T-helper 17 cell (primary cell): ENCODE data around the gene HLA-F. TPM values are rescaled to one million over a fixed set of nuclear protein-coding genes. Genes with fewer than 3 reads are reported as not detected.

Source experiments
- ATAC-seq: fragments of 150-1000 bp; cut with Tn5 transposase; 2 replicates; pipeline ENCODE4 v1.10.0; 2021; ENCODE audit warnings: mild to moderate bottlenecking, moderate library complexity
- DNase-seq, 3 donors: peaks; one replicate each; pipeline versions ENCODE4 v3.0.0 to v3.0.0-alpha.2; 2020 to 2021
- H3K9me3 ChIP-seq: one replicate; pipeline ENCODE4 v1.7.0; 2013; ENCODE audit warnings: low read length, mild to moderate bottlenecking; ENCODE audit not compliant: control insufficient read depth, poor library complexity, severe bottlenecking
- H3K27ac Mint-ChIP-seq: one replicate; pipeline ENCODE4 v1.8.0; 2022; ENCODE audit warnings: mild to moderate bottlenecking, moderate library complexity, mixed read lengths
- H3K27me3 Mint-ChIP-seq: one replicate; pipeline ENCODE4 v1.8.0; 2022; ENCODE audit warnings: mixed read lengths
- H3K36me3 Mint-ChIP-seq: one replicate; pipeline ENCODE4 v1.8.0; 2022; ENCODE audit warnings: low read depth, mixed read lengths
- H3K4me1 Mint-ChIP-seq: one replicate; pipeline ENCODE4 v1.8.0; 2022; ENCODE audit warnings: mild to moderate bottlenecking, mixed read lengths
- H3K4me3 Mint-ChIP-seq: one replicate; pipeline ENCODE4 v1.8.0; 2022; ENCODE audit warnings: mild to moderate bottlenecking, moderate library complexity, mixed read lengths
- total RNA-seq, 4 donors: library from RNA in 2 of 4; stranded (reverse) in 2 of 4; gene quantifications; one replicate each; pipeline ENCODE4 v1.2.3 and lab custom pipeline; 2022 to 2026

Gene HLA-F
- total RNA-seq, 2 donors from 2014 or later: 629 to 717 TPM

GRCh38 chr6:29751480-29751879 lies 28.2 kb downstream of the HLA-F start:
- H3K4me1 Mint-ChIP-seq: peaks cover 48% of the 10 kb centered on the region

GRCh38 chr6:29752451-29753308 lies 29.4 kb downstream of the HLA-F start:
- no peaks in the 10 kb centered on the region for H3K9me3 ChIP-seq
- peaks cover 4% of the 10 kb centered on the region for H3K36me3 Mint-ChIP-seq
- H3K4me3 Mint-ChIP-seq: peak overlapping the region; percentile 94
- peaks cover 22% of the 10 kb centered on the region for H3K27me3 Mint-ChIP-seq
- ATAC-seq (peak; percentile 76), DNase-seq (peak; percentile 74 to 78 (median 76))
- H3K27ac Mint-ChIP-seq: peak overlapping the region; percentile 87
- H3K4me1 Mint-ChIP-seq: peaks cover 52% of the 10 kb centered on the region

More at GRCh38 chr6:29751480-29751879, 28.2 kb downstream of the HLA-F start:
- Mint-ChIP-seq H3K4me3 (peak overlapping the region; percentile 28), H3K27me3 (peaks cover 14% of the 10 kb centered on the region), H3K27ac (no peak overlapping the region), H3K36me3 (no peaks in the 10 kb centered on the region)
- no peaks in the 10 kb centered on the region for H3K9me3 ChIP-seq
- no peak for DNase-seq
- no peak for ATAC-seq

GRCh38 chr6:29753309-29753644 lies 30.0 kb downstream of the HLA-F start:
- H3K4me1 Mint-ChIP-seq: peaks cover 46% of the 10 kb centered on the region
- DNase-seq (no peak), ATAC-seq (no peak)
- H3K4me3 Mint-ChIP-seq: peak overlapping the region; percentile 94
- peaks cover 4% of the 10 kb centered on the region for H3K36me3 Mint-ChIP-seq
- H3K27ac Mint-ChIP-seq: peak overlapping the region; percentile 87
- peaks cover 26% of the 10 kb centered on the region for H3K27me3 Mint-ChIP-seq
- H3K9me3 ChIP-seq: no peaks in the 10 kb centered on the region

GRCh38 chr6:29755295-29755871 lies 32.1 kb downstream of the HLA-F start:
- Mint-ChIP-seq H3K27me3 (peaks cover 45% of the 10 kb centered on the region), H3K36me3 (peaks cover 8% of the 10 kb centered on the region), H3K4me3 (peak overlapping the region; percentile 28), H3K4me1 (peaks cover 32% of the 10 kb centered on the region), H3K27ac (no peak overlapping the region)
- DNase-seq (no peak), ATAC-seq (no peak)
- no peaks in the 10 kb centered on the region for H3K9me3 ChIP-seq

GRCh38 chr6:29757282-29757681 lies 34.0 kb downstream of the HLA-F start:
- no peak for ATAC-seq
- peaks cover 19% of the 10 kb centered on the region for H3K4me1 Mint-ChIP-seq
- DNase-seq: no peak
- no peak overlapping the region for H3K27ac Mint-ChIP-seq
- peaks cover 8% of the 10 kb centered on the region for H3K36me3 Mint-ChIP-seq
- H3K4me3 Mint-ChIP-seq: no peak overlapping the region
- no peaks in the 10 kb centered on the region for H3K9me3 ChIP-seq
- H3K27me3 Mint-ChIP-seq: peaks cover 45% of the 10 kb centered on the region

GRCh38 chr6:29757701-29758293 lies 34.6 kb downstream of the HLA-F start:
- H3K27ac Mint-ChIP-seq: no peak overlapping the region
- no peaks in the 10 kb centered on the region for H3K9me3 ChIP-seq
- ATAC-seq: no peak
- H3K36me3 Mint-ChIP-seq: peaks cover 8% of the 10 kb centered on the region
- peaks cover 17% of the 10 kb centered on the region for H3K4me1 Mint-ChIP-seq
- no peak overlapping the region for H3K4me3 Mint-ChIP-seq
- peaks cover 45% of the 10 kb centered on the region for H3K27me3 Mint-ChIP-seq
- no peak for DNase-seq

- Mint-ChIP-seq H3K4me1 (peaks cover 9% of the 10 kb centered on the region), H3K4me3 (no peak overlapping the region), H3K27ac (no peak overlapping the region), H3K27me3 (peaks cover 45% of the 10 kb centered on the region), H3K36me3 (peaks cover 8% of the 10 kb centered on the region)
- no peak for DNase-seq
- H3K9me3 ChIP-seq: no peaks in the 10 kb centered on the region
- ATAC-seq: no peak
Measured at GRCh38 chr6:29758761-29759160, 35.5 kb downstream of the HLA-F start.

GRCh38 chr6:29759457-29759856 lies 36.2 kb downstream of the HLA-F start:
- Mint-ChIP-seq H3K27me3 (peaks cover 45% of the 10 kb centered on the region), H3K4me1 (peaks cover 9% of the 10 kb centered on the region), H3K27ac (peak overlapping the region; percentile 41), H3K4me3 (no peak overlapping the region), H3K36me3 (peaks cover 8% of the 10 kb centered on the region)
- no peak for ATAC-seq
- DNase-seq: no peak
- H3K9me3 ChIP-seq: no peaks in the 10 kb centered on the region

- Mint-ChIP-seq H3K27ac (no peak overlapping the region), H3K36me3 (peaks cover 8% of the 10 kb centered on the region), H3K27me3 (peaks cover 42% of the 10 kb centered on the region), H3K4me3 (no peak overlapping the region), H3K4me1 (peaks cover 7% of the 10 kb centered on the region)
- H3K9me3 ChIP-seq: no peaks in the 10 kb centered on the region
- DNase-seq (no peak), ATAC-seq (no peak)
Measured at GRCh38 chr6:29760328-29760727, 37.1 kb downstream of the HLA-F start.

GRCh38 chr6:29762051-29762450 lies 38.8 kb downstream of the HLA-F start:
- DNase-seq (no peak), ATAC-seq (no peak)
- Mint-ChIP-seq H3K36me3 (peaks cover 11% of the 10 kb centered on the region), H3K4me1 (peaks cover 6% of the 10 kb centered on the region), H3K27ac (no peak overlapping the region), H3K27me3 (peaks cover 47% of the 10 kb centered on the region), H3K4me3 (no peak overlapping the region)
- no peaks in the 10 kb centered on the region for H3K9me3 ChIP-seq

- no peak for ATAC-seq
- no peaks in the 10 kb centered on the region for H3K9me3 ChIP-seq
- Mint-ChIP-seq H3K27me3 (peaks cover 47% of the 10 kb centered on the region), H3K27ac (no peak overlapping the region), H3K36me3 (peaks cover 10% of the 10 kb centered on the region), H3K4me1 (peaks cover 2% of the 10 kb centered on the region), H3K4me3 (no peak overlapping the region)
- no peak for DNase-seq
Measured at GRCh38 chr6:29762781-29763214, 39.6 kb downstream of the HLA-F start.

GRCh38 chr6:29763491-29764289 lies 40.5 kb downstream of the HLA-F start:
- no peaks in the 10 kb centered on the region for H3K9me3 ChIP-seq
- Mint-ChIP-seq H3K27ac (no peak overlapping the region), H3K4me3 (no peak overlapping the region), H3K4me1 (peaks cover 2% of the 10 kb centered on the region), H3K36me3 (peaks cover 10% of the 10 kb centered on the region), H3K27me3 (peaks cover 50% of the 10 kb centered on the region)
- DNase-seq: no peak
- no peak for ATAC-seq
